Measurements from ENCODE around the gene MEPCE. TPM values are rescaled to one million over a fixed set of nuclear protein-coding genes. Genes with fewer than 3 reads are reported as not detected.

Gene MEPCE
- total RNA-seq, 2 experiments from 2014 or later, result 44.2 to 65.6 TPM

DNA sequence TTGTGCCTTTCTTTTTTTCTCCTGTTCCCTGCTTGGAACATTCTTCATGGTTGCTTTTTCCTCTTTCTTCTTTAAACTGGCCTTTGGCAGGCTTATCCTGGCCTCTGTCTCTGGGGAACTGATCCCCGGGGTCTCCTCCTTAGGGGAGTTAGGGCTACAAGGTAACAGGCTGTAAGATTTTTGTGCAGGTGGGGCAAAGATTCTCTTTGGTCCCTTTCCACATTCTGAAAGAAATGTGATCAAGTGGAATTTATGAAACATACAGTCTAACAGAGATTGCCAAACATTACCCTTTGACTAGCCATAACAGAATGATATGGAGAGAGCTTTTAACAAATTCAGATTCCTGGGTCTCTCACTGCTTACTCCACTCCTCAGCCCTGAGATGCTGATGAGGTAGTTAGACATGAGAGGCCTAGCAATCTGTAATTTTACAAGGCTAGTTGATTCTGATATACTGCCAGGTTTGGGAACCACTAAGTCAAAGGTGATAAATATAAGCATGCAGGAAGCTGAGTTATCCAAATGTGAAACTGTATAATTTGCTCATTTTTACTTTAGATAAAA, 9.9 kb upstream of the MEPCE start:
- no peaks in the 10 kb centered on the region for H3K9me2 ChIP-seq (ENCODE audit: insufficient read depth, low read length)
- no peaks in the 10 kb centered on the region for H4K20me1 ChIP-seq (ENCODE audit: insufficient read depth, low read length)
- H3K4me1 ChIP-seq (ENCODE audit: insufficient read depth, low read length, poor library complexity, severe bottlenecking), result peaks cover 11% of the 10 kb centered on the region
- no peak overlapping the region for H3K4me3 ChIP-seq (ENCODE audit: low read depth, low read length, poor library complexity, severe bottlenecking)
- H3K36me3 ChIP-seq (ENCODE audit: insufficient read depth, low read length), result no peaks in the 10 kb centered on the region
- H3K9me3 ChIP-seq (ENCODE audit: low read length), result no peaks in the 10 kb centered on the region
- ChIA-PET CTCF (ENCODE audit: unreplicated experiment) (interaction anchor here (0.6 kb wide), 1 partner anchor 75 kb away, joined by 3 read pairs; no protein-coding TSS in a partner anchor), POLR2A (interaction anchor here (0.5 to 2.3 kb wide), 4 partner anchors 8 to 285 kb away, joined by 3 to 7 read pairs (median 3); partner anchors contain the start of gene ZCWPW1)
- intact Hi-C loops (cut with micrococcal nuclease; ENCODE audit: unreplicated experiment), result no loop called here
- H3K4me2 ChIP-seq (ENCODE audit: low read length), result no peak overlapping the region
- no peaks in the 10 kb centered on the region for H3K79me2 ChIP-seq (ENCODE audit: insufficient read depth, low read depth, low read length)
- no peak for DNase-seq (ENCODE audit: low spot score)
- TF ChIP-seq, protein P1, sequence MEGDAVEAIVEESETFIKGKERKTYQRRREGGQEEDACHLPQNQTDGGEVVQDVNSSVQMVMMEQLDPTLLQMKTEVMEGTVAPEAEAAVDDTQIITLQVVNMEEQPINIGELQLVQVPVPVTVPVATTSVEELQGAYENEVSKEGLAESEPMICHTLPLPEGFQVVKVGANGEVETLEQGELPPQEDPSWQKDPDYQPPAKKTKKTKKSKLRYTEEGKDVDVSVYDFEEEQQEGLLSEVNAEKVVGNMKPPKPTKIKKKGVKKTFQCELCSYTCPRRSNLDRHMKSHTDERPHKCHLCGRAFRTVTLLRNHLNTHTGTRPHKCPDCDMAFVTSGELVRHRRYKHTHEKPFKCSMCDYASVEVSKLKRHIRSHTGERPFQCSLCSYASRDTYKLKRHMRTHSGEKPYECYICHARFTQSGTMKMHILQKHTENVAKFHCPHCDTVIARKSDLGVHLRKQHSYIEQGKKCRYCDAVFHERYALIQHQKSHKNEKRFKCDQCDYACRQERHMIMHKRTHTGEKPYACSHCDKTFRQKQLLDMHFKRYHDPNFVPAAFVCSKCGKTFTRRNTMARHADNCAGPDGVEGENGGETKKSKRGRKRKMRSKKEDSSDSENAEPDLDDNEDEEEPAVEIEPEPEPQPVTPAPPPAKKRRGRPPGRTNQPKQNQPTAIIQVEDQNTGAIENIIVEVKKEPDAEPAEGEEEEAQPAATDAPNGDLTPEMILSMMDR (conservative IDR thresholded peaks at IDR 0.05; ENCODE audit: low read length), result no peak
- TF ChIP-seq EZH2phosphoT487 (IDR thresholded peaks at IDR 0.05; ENCODE audit: borderline replicate concordance, low read depth, low read length), result no peak
- H2AFZ ChIP-seq (ENCODE audit: low read length), result no peak overlapping the region
- BruUV-seq (replicated peaks), result no TSS peak
- H3K27ac ChIP-seq (ENCODE audit: low read depth, low read length, poor library complexity, severe bottlenecking), result no peak overlapping the region

DNA sequence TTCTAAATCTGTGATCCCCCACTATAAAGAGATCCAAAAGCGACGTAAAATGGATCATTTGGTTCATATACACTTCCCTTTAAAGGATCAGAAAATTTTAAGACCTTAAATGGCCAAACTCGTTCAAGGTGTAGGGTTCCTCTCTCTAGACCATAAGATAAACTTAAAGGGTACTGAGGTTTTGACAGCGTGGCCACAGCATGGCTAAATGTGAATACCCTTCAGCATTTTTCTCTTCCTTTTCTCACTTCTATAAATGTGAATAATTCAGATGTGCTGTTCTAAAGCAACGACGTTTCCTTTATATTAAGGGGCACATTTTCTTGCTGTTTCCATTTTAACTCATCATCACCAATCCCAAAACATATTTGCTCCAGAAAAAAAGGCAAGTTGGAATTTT, 6.3 kb upstream of the MEPCE start:
- Histone ChIP-seq H3K9me2 (ENCODE audit: insufficient read depth, low read length) (no peaks in the 10 kb centered on the region), H3K27ac (ENCODE audit: low read depth, low read length, poor library complexity, severe bottlenecking) (no peak overlapping the region), H4K20me1 (ENCODE audit: insufficient read depth, low read length) (no peaks in the 10 kb centered on the region), H3K9me3 (ENCODE audit: low read length) (no peaks in the 10 kb centered on the region), H2AFZ (ENCODE audit: low read length) (no peak overlapping the region), H3K79me2 (ENCODE audit: insufficient read depth, low read depth, low read length) (no peaks in the 10 kb centered on the region), H3K4me3 (ENCODE audit: low read depth, low read length, poor library complexity, severe bottlenecking) (no peak overlapping the region), H3K36me3 (ENCODE audit: insufficient read depth, low read length) (no peaks in the 10 kb centered on the region), H3K4me1 (ENCODE audit: insufficient read depth, low read length, poor library complexity, severe bottlenecking) (peaks cover 17% of the 10 kb centered on the region), H3K4me2 (ENCODE audit: low read length) (no peak overlapping the region)
- CTCF ChIA-PET (ENCODE audit: unreplicated experiment), result interaction anchor here (1.3 kb wide), 1 partner anchor 16 kb away, joined by 3 read pairs; no protein-coding TSS in a partner anchor
- no peak for DNase-seq (ENCODE audit: low spot score)
- no TSS peak for BruUV-seq (replicated peaks)
- intact Hi-C loops (cut with micrococcal nuclease; ENCODE audit: unreplicated experiment), result no loop called here
- TF ChIP-seq, protein P1 (conservative IDR thresholded peaks at IDR 0.05; ENCODE audit: low read length), result no peak
- TF ChIP-seq EZH2phosphoT487 (IDR thresholded peaks at IDR 0.05; ENCODE audit: borderline replicate concordance, low read depth, low read length), result no peak
- POLR2A ChIA-PET, result interaction anchor here (0.7 to 1.3 kb wide), 3 partner anchors 27 to 163 kb away, joined by 3 to 4 read pairs (median 3); partner anchors contain the start of gene FBXO24

DNA sequence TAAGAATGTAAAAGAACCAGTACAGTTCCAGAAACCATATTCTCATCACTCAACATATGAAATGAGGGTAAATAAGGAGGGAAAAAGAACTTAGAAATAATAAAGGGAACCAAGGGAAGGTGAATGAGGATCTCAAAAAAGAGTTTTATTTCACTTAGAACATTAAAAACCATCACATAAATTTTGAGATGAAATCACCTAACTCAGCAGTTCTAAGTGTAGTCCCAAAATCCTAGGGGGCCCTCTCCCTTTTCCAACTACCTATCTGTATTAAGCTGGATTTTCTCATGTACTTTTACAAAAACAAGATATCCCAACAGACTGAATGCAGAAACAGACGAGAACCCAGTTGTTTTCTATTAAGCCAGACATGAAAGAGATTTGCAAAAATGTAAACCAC, 4.3 kb upstream of the MEPCE start:
- no peak overlapping the region for H3K27ac ChIP-seq (ENCODE audit: low read depth, low read length, poor library complexity, severe bottlenecking)
- H3K4me2 ChIP-seq (ENCODE audit: low read length), result no peak overlapping the region
- intact Hi-C loops (cut with micrococcal nuclease; ENCODE audit: unreplicated experiment), result no loop called here
- no peaks in the 10 kb centered on the region for H3K9me2 ChIP-seq (ENCODE audit: insufficient read depth, low read length)
- H4K20me1 ChIP-seq (ENCODE audit: insufficient read depth, low read length), result no peaks in the 10 kb centered on the region
- no peaks in the 10 kb centered on the region for H3K9me3 ChIP-seq (ENCODE audit: low read length)
- H2AFZ ChIP-seq (ENCODE audit: low read length), result no peak overlapping the region
- TF ChIP-seq EZH2phosphoT487 (IDR thresholded peaks at IDR 0.05; ENCODE audit: borderline replicate concordance, low read depth, low read length), result no peak
- CTCF ChIA-PET (ENCODE audit: unreplicated experiment), result no interaction called here
- H3K4me1 ChIP-seq (ENCODE audit: insufficient read depth, low read length, poor library complexity, severe bottlenecking), result peaks cover 12% of the 10 kb centered on the region
- H3K4me3 ChIP-seq (ENCODE audit: low read depth, low read length, poor library complexity, severe bottlenecking), result no peak overlapping the region
- DNase-seq (ENCODE audit: low spot score), result no peak
- POLR2A ChIA-PET, result interaction anchor here (0.6 kb wide), 2 partner anchors 31 to 223 kb away, joined by 3 to 4 read pairs; no protein-coding TSS in a partner anchor
- H3K36me3 ChIP-seq (ENCODE audit: insufficient read depth, low read length), result peaks cover 2% of the 10 kb centered on the region; the same call in 1 of the 2 replicates
- no TSS peak for BruUV-seq (replicated peaks)
- H3K79me2 ChIP-seq (ENCODE audit: insufficient read depth, low read depth, low read length), result peaks cover 6% of the 10 kb centered on the region; the same call in 1 of the 2 replicates

Measured in OCI-LY7 (cell line).